Endothelial cell of umbilical vein (primary cell): ENCODE data around the gene SMAD6. TPM values are rescaled to one million over a fixed set of nuclear protein-coding genes. Genes with fewer than 3 reads are reported as not detected.

Experiments
- BruUV-seq: library from RNA; stranded (reverse); fragments of 400-500 nt; replicated peaks from 2 replicates; lab custom pipeline; 2021; lab: Mats Ljungman, UMichigan
- CTCF ChIA-PET: fragments of 300-600, 350-600 bp; sonication (Branson Sonifier 250); formaldehyde crosslinking; loops from one replicate; lab custom pipeline; 2021; ENCODE audit warnings: antibody characterized with exemption, inconsistent platforms; lab: Charles Lee
- POLR2A ChIA-PET: fragments of 300-600, 350-600 bp; sonication (Branson Sonifier 250); formaldehyde crosslinking; loops from one replicate; lab custom pipeline; 2021; ENCODE audit warnings: antibody characterized with exemption, inconsistent platforms; lab: Charles Lee
- DNase-seq: peaks from one replicate; pipeline ENCODE4 v3.0.0-alpha.2; 2011; ENCODE audit warnings: low read depth, low spot score
- FAIRE-seq: peaks from 2 replicates; lab custom pipeline; 2011; peaks lifted over from hg19 to GRCh38; lab: Jason Lieb, UNC
- H2AFZ ChIP-seq: 2 replicates; pipeline ENCODE4 v1.6.0; 2012; ENCODE audit warnings: low read depth, low read length, control low read depth, inconsistent platforms
- H3K27ac ChIP-seq: 2 replicates; pipeline ENCODE4 v1.5.1; 2011; ENCODE audit warnings: low read depth, mild to moderate bottlenecking, control low read depth, low read length, moderate library complexity; ENCODE audit not compliant: insufficient read depth
- H3K27me3 ChIP-seq, 2 experiments: 2 replicates each; pipeline versions ENCODE4 v1.6.0 to v1.6.1; 2011; ENCODE audit warnings: low read length in 2 of 2, mixed read lengths in 1 of 2; ENCODE audit not compliant: control insufficient read depth in 2 of 2, insufficient read depth in 2 of 2
- H3K36me3 ChIP-seq, 2 experiments: 2 replicates in 1 of 2; 3 replicates in 1 of 2; pipeline ENCODE4 v1.5.1; 2011; ENCODE audit warnings: low read length in 2 of 2, mild to moderate bottlenecking in 1 of 2, moderate library complexity in 1 of 2; ENCODE audit not compliant: control insufficient read depth in 2 of 2, insufficient read depth in 2 of 2; ENCODE audit errors: extremely low read depth in 1 of 2
- H3K4me1 ChIP-seq: 3 replicates; pipeline ENCODE4 v1.5.1; 2011; ENCODE audit warnings: mild to moderate bottlenecking, low read length; ENCODE audit not compliant: control insufficient read depth, insufficient read depth; ENCODE audit errors: extremely low read depth
- H3K4me2 ChIP-seq: 2 replicates; pipeline ENCODE4 v1.6.1; 2011; ENCODE audit warnings: low read length, control low read depth, mixed read lengths; ENCODE audit not compliant: insufficient read depth
- H3K4me3 ChIP-seq, 3 experiments: fragments of 200-600 bp in 1 of 3; sonication (generic), shearing (Covaris generic) in 1 of 3; replicated peaks in 1 of 3; 2 replicates each; pipeline ENCODE4 v1.5.1; 2011 to 2016; ENCODE audit warnings: control low read depth in 3 of 3, low read length in 3 of 3, mild to moderate bottlenecking in 2 of 3, inconsistent platforms in 1 of 3, low read depth in 1 of 3, moderate library complexity in 1 of 3; ENCODE audit not compliant: insufficient read depth in 1 of 3
- H3K79me2 ChIP-seq: 2 replicates; pipeline ENCODE4 v1.6.0; 2012; ENCODE audit warnings: low read length, inconsistent platforms; ENCODE audit not compliant: control insufficient read depth, insufficient read depth
- H3K9ac ChIP-seq: replicated peaks from 2 replicates; pipeline ENCODE3; 2011; ENCODE audit warnings: low read length, control low read depth; ENCODE audit not compliant: insufficient read depth; ENCODE audit errors: extremely low read depth
- H3K9me1 ChIP-seq: replicated peaks from 3 replicates; pipeline ENCODE4 v1.6.0; 2011; ENCODE audit warnings: mild to moderate bottlenecking, low read length; ENCODE audit not compliant: control insufficient read depth, insufficient read depth; ENCODE audit errors: extremely low read depth
- H3K9me3 ChIP-seq: replicated peaks from 2 replicates; pipeline ENCODE4 v1.5.1; 2012; ENCODE audit warnings: low read length, inconsistent platforms; ENCODE audit not compliant: control insufficient read depth, insufficient read depth
- H4K20me1 ChIP-seq: replicated peaks from 2 replicates; pipeline ENCODE3; 2011; ENCODE audit warnings: mild to moderate bottlenecking, low read length; ENCODE audit not compliant: control insufficient read depth, insufficient read depth; ENCODE audit errors: extremely low read depth
- EZH2 ChIP-seq: IDR thresholded peaks from 2 replicates; pipeline ENCODE4 v1.6.1; 2012; ENCODE audit warnings: borderline replicate concordance, low read depth, mild to moderate bottlenecking, moderate library complexity, low read length, inconsistent platforms; ENCODE audit not compliant: severe bottlenecking
- FOS ChIP-seq: IDR thresholded peaks from 2 replicates; pipeline ENCODE4 v1.6.1; 2011; ENCODE audit warnings: mild to moderate bottlenecking, low read length, moderate library complexity, borderline replicate concordance; ENCODE audit not compliant: insufficient read depth
- GATA2 ChIP-seq: IDR thresholded peaks from 2 replicates; pipeline ENCODE4 v1.7.0; 2011; ENCODE audit warnings: low read depth, mild to moderate bottlenecking, moderate library complexity, mixed read lengths, low read length; ENCODE audit not compliant: insufficient read length, insufficient read depth
- JUN ChIP-seq: IDR thresholded peaks from 2 replicates; pipeline ENCODE4 v1.6.1; 2011; ENCODE audit warnings: borderline replicate concordance, low read depth; ENCODE audit not compliant: insufficient read length, insufficient read depth
- MAX ChIP-seq: IDR thresholded peaks from 2 replicates; pipeline ENCODE4 v1.6.1; 2011; ENCODE audit not compliant: insufficient read depth, insufficient read length
- MYC ChIP-seq: IDR thresholded peaks from one replicate; pipeline ENCODE4 v1.6.1; 2011; ENCODE audit warnings: mild to moderate bottlenecking, low read depth, low read length
- POLR2A ChIP-seq: IDR thresholded peaks from 2 replicates; pipeline ENCODE4 v1.6.1; 2012; ENCODE audit warnings: low read depth, mild to moderate bottlenecking, control low read depth, low read length
- POLR2AphosphoS5 ChIP-seq: IDR thresholded peaks from 2 replicates; pipeline ENCODE4 v1.6.1; 2012; ENCODE audit warnings: low read depth, mild to moderate bottlenecking, control low read depth, low read length, moderate library complexity; ENCODE audit not compliant: insufficient read depth
- dilution Hi-C: fragments of 300-500 bp; cut with MboI; formaldehyde crosslinking; loops from one replicate; pipeline ENCODE4 v1.15.0; 2019; ENCODE audit warnings: low sequenced_read_pairs; ENCODE audit not compliant: extremely low pct_ligation_motif_present
- intact Hi-C: fragments of 100-400 bp; cut with micrococcal nuclease; formaldehyde crosslinking; loops from one replicate; pipeline ENCODE4 v1.10.0; 2022
- polyA plus RNA-seq, 4 experiments: library from polyadenylated mRNA; depleted of rRNA in 3 of 4; stranded (reverse) in 3 of 4; unstranded in 1 of 4; fragments of >200 nt; gene quantifications; 2 replicates each; pipeline versions ENCODE4 v1.2.1 to v1.2.3, GENCODE V29; 2011 to 2012; ENCODE audit warnings: missing spikeins in 1 of 4
- total RNA-seq: library from RNA; stranded (reverse); gene quantifications from 2 replicates; pipeline ENCODE4 v1.2.3, GENCODE V29; 2021
- TF ChIP-seq, protein P1 (sequence below), 2 donors: IDR thresholded peaks; 1 replicate in 1 of 2; 2 replicates in 1 of 2; pipeline ENCODE4 v1.5.1; 2011; ENCODE audit warnings: low read length in 2 of 2, mild to moderate bottlenecking in 2 of 2, moderate library complexity in 2 of 2, control low read depth in 1 of 2, inconsistent platforms in 1 of 2, low read depth in 1 of 2; ENCODE audit not compliant: insufficient read depth in 1 of 2; ENCODE audit errors: extremely low read depth in 1 of 2

The SMAD6 gene
- total and polyA plus RNA-seq, 2 donors (not counting 3 experiments of a cell fraction or from before 2014, with no cell fraction given) = 7.3 to 12.5 TPM

DNA sequence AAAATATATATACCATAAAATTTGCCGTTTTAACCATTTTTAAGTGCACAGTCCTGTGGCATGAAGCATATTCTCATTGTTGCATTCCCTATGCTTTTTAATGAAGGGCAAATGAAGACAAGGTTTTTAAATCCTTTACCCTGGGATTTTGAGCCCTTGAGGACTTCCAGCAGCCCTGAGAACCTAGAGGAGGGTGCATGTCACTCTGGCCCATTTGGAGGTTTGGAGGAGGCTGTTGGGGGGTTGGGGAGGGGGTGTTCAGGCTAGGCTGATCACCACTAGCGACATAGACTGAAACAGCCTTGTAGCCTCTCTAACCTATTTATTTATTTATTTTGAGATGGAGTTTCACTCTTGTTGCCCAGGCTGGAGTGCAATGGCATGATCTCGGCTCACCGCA is 86.0 kb downstream of the SMAD6 start:
- H3K9me1 ChIP-seq = no peaks in the 10 kb centered on the region
- POLR2A ChIA-PET = no interaction called here

More for the DNA sequence above, 86.0 kb downstream of the SMAD6 start:
- CTCF ChIA-PET = interaction anchor here (1.4 to 8.1 kb wide), 2 partner anchors 15 to 62 kb away, joined by 7 to 223 read pairs; no protein-coding TSS in a partner anchor
- Histone ChIP-seq H2AFZ (no peak overlapping the region), H3K27me3 (no peaks in the 10 kb centered on the region), H4K20me1 (no peaks in the 10 kb centered on the region), H3K4me3 (no peak overlapping the region), H3K4me2 (no peak overlapping the region), H3K36me3 (no peaks in the 10 kb centered on the region), H3K9ac (no peak overlapping the region), H3K27ac (no peak overlapping the region), H3K9me3 (no peaks in the 10 kb centered on the region), H3K4me1 (no peaks in the 10 kb centered on the region), H3K79me2 (no peaks in the 10 kb centered on the region)
- dilution Hi-C loops (no loop called here), intact Hi-C loops (loop anchor here (2.0 kb wide), 1 partner anchor 55 kb away; no protein-coding TSS in a partner anchor)
- no peak for FAIRE-seq
- DNase-seq = no peak
- TF ChIP-seq, protein P1, sequence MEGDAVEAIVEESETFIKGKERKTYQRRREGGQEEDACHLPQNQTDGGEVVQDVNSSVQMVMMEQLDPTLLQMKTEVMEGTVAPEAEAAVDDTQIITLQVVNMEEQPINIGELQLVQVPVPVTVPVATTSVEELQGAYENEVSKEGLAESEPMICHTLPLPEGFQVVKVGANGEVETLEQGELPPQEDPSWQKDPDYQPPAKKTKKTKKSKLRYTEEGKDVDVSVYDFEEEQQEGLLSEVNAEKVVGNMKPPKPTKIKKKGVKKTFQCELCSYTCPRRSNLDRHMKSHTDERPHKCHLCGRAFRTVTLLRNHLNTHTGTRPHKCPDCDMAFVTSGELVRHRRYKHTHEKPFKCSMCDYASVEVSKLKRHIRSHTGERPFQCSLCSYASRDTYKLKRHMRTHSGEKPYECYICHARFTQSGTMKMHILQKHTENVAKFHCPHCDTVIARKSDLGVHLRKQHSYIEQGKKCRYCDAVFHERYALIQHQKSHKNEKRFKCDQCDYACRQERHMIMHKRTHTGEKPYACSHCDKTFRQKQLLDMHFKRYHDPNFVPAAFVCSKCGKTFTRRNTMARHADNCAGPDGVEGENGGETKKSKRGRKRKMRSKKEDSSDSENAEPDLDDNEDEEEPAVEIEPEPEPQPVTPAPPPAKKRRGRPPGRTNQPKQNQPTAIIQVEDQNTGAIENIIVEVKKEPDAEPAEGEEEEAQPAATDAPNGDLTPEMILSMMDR (IDR thresholded peaks at IDR 0.05; ENCODE audit: extremely low read depth in 1 of 2, insufficient read depth in 1 of 2, low read depth in 1 of 2, low read length in 2 of 2) = no peak
- no peak for TF ChIP-seq POLR2AphosphoS5
- no peak for TF ChIP-seq JUN
- no peak for TF ChIP-seq GATA2
- TF ChIP-seq POLR2A = no peak
- no peak for TF ChIP-seq EZH2
- TF ChIP-seq MYC = no peak
- TF ChIP-seq MAX = no peak
- TF ChIP-seq FOS = no peak
- no TSS peak for BruUV-seq
